OCI-LY3 (cell line): ENCODE results near the gene TDRD9.

Experiments
- EZH2phosphoT487 ChIP-seq: fragments of 200-600 bp; shearing (Covaris generic); IDR thresholded peaks from 2 replicates; pipeline ENCODE4 v1.6.1; 2018; ENCODE audit warnings: antibody characterized with exemption, mixed run types, low read depth
- TF ChIP-seq, protein P1 (sequence below): fragments of 200-600, 300-600 bp; sonication (generic); IDR thresholded peaks from 2 replicates; pipeline ENCODE4 v1.5.1; 2014; ENCODE audit warnings: antibody characterized with exemption, low read length, low read depth

DNA sequence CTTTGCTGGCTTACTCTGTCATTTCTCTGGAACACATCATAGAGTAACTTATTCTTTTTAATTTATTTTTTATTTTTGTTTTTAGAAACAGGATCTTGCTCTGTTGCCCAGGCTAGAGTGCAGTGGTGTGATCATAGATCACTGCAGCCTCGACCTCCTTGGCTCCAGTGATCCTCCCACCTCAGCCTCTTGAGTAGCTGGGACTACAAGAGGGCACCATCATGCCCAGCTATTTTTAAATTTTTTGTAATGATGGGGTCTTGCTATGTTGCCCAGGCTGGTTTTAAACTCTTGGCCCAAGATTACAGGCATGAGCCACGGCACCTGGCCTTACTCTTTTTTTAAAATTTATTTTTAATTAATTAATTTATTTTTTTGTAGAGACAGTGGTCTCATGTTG, 46.3 kb downstream of the TDRD9 start:
- TF ChIP-seq, protein P1, sequence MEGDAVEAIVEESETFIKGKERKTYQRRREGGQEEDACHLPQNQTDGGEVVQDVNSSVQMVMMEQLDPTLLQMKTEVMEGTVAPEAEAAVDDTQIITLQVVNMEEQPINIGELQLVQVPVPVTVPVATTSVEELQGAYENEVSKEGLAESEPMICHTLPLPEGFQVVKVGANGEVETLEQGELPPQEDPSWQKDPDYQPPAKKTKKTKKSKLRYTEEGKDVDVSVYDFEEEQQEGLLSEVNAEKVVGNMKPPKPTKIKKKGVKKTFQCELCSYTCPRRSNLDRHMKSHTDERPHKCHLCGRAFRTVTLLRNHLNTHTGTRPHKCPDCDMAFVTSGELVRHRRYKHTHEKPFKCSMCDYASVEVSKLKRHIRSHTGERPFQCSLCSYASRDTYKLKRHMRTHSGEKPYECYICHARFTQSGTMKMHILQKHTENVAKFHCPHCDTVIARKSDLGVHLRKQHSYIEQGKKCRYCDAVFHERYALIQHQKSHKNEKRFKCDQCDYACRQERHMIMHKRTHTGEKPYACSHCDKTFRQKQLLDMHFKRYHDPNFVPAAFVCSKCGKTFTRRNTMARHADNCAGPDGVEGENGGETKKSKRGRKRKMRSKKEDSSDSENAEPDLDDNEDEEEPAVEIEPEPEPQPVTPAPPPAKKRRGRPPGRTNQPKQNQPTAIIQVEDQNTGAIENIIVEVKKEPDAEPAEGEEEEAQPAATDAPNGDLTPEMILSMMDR, result no peak
- TF ChIP-seq EZH2phosphoT487, result no peak
